Uterus (tissue), 2 donors: Measurements from ENCODE around the gene RIMS1.

Experiments
- POLR2A ChIP-seq, 2 donors: fragments of 450-650 bp; IDR thresholded peaks; one replicate each; pipeline ENCODE4 v1.6.1; 2016; ENCODE audit warnings: antibody characterized with exemption in 2 of 2, mild to moderate bottlenecking in 1 of 2, moderate library complexity in 1 of 2
- TF ChIP-seq, protein P1 (sequence below), 4 experiments: fragments of 200-600 bp in 2 of 4; fragments of 450-650 bp in 2 of 4; sonication (generic) in 2 of 4; IDR thresholded peaks; one replicate each; pipeline ENCODE4 v1.5.1; 2016 to 2019; ENCODE audit warnings: antibody characterized with exemption in 4 of 4, mild to moderate bottlenecking in 2 of 4, moderate library complexity in 1 of 4

DNA sequence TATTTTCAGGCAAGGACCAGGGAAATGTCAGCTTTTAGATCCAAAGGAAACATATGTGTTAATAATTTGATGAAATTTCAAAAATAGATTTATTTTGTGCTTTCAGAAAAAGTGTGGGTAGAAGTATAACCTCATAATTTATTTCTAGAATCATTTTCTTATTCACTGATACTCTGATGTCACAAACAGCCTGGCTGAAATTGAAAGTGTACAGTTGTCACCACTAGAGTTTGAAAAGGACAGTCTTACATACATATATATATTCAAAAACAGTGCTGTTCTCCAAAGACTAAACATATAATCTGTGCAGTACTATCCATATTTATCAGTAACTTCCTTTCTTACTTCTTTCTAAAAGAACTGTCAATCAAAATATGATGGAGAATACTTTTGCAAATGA is 481.1 kb downstream of the RIMS1 start:
- TF ChIP-seq, protein P1, sequence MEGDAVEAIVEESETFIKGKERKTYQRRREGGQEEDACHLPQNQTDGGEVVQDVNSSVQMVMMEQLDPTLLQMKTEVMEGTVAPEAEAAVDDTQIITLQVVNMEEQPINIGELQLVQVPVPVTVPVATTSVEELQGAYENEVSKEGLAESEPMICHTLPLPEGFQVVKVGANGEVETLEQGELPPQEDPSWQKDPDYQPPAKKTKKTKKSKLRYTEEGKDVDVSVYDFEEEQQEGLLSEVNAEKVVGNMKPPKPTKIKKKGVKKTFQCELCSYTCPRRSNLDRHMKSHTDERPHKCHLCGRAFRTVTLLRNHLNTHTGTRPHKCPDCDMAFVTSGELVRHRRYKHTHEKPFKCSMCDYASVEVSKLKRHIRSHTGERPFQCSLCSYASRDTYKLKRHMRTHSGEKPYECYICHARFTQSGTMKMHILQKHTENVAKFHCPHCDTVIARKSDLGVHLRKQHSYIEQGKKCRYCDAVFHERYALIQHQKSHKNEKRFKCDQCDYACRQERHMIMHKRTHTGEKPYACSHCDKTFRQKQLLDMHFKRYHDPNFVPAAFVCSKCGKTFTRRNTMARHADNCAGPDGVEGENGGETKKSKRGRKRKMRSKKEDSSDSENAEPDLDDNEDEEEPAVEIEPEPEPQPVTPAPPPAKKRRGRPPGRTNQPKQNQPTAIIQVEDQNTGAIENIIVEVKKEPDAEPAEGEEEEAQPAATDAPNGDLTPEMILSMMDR (IDR thresholded peaks at IDR 0.05), result no peak
- no peak for TF ChIP-seq POLR2A (IDR thresholded peaks at IDR 0.05)
